Gastroesophageal sphincter (tissue), 4 donors: ENCODE results near the gene EVL. TPM values are rescaled to one million over a fixed set of nuclear protein-coding genes. Genes with fewer than 3 reads are reported as not detected.

Experiments
- ATAC-seq: fragments of 150-250 bp; one replicate; pipeline ENCODE4 v1.9.1; 2016; ENCODE audit warnings: mild to moderate bottlenecking, moderate library complexity
- H3K27ac ChIP-seq, 4 donors: fragments of 200-600 bp; sonication (generic) in 3 of 4; 1 replicate in 3 of 4; 2 replicates in 1 of 4; pipeline ENCODE4 v1.5.1; 2016 to 2019
- H3K27me3 ChIP-seq: fragments of 200-600 bp; sonication (generic); one replicate; pipeline ENCODE4 v1.5.1; 2019
- H3K36me3 ChIP-seq, 2 donors: fragments of 200-600 bp; sonication (generic); one replicate each; pipeline ENCODE4 v1.5.1; 2019; ENCODE audit warnings: control low read depth in 1 of 2
- H3K4me1 ChIP-seq, 3 donors: fragments of 200-600 bp; sonication (generic); 1 replicate in 2 of 3; 2 replicates in 1 of 3; pipeline ENCODE4 v1.5.1; 2016 to 2019; ENCODE audit warnings: control low read depth in 2 of 3
- H3K4me3 ChIP-seq, 2 donors: fragments of 200-600 bp; sonication (generic); one replicate each; pipeline ENCODE4 v1.5.1; 2019; ENCODE audit warnings: mild to moderate bottlenecking in 1 of 2, moderate library complexity in 1 of 2
- H3K9me3 ChIP-seq, 3 donors: fragments of 200-600 bp; sonication (generic); one replicate each; pipeline ENCODE4 v1.5.1; 2017 to 2019; ENCODE audit warnings: control low read depth in 2 of 3
- CTCF ChIP-seq, 4 experiments: fragments of 200-600 bp in 2 of 4; fragments of 450-650 bp in 2 of 4; sonication (generic) in 1 of 4; IDR thresholded peaks; one replicate each; pipeline ENCODE4 v1.5.1; 2017 to 2019; ENCODE audit warnings: antibody characterized with exemption in 4 of 4, mild to moderate bottlenecking in 2 of 4, moderate library complexity in 2 of 4
- EP300 ChIP-seq: sonication (generic); formaldehyde crosslinking; IDR thresholded peaks from one replicate; pipeline ENCODE4 v1.6.1; 2017; ENCODE audit warnings: antibody characterized with exemption, mild to moderate bottlenecking
- POLR2A ChIP-seq, 2 donors: fragments of 450-650 bp; IDR thresholded peaks; one replicate each; pipeline ENCODE4 v1.6.1; 2017; ENCODE audit warnings: antibody characterized with exemption in 2 of 2, mild to moderate bottlenecking in 2 of 2, moderate library complexity in 1 of 2
- POLR2AphosphoS5 ChIP-seq: sonication (generic); formaldehyde crosslinking; IDR thresholded peaks from one replicate; pipeline ENCODE4 v1.6.1; 2017; ENCODE audit warnings: antibody characterized with exemption
- whole genome bisulfite sequencing, 2 donors: methylation state at CpG; one replicate each; pipeline ENCODE4 v1.1.5; 2018; ENCODE audit warnings: low coverage in 1 of 2; 5-methylcytosine and 5-hydroxymethylcytosine counted together
- total RNA-seq, 4 donors: library from RNA; depleted of rRNA; stranded (reverse); fragments of >200 nt; gene quantifications; one replicate each; pipeline ENCODE4 v1.1.0, GENCODE V29; 2016

EVL gene
- total RNA-seq, 4 donors from 2014 or later = 36.1 to 42.6 (median 38.5) TPM

GRCh38 chr14:100052819-100053218 lies 12.4 kb upstream of the EVL start:
- peaks cover 0 to 17% (median 0%) of the 10 kb centered on the region in 3 donors for H3K4me1 ChIP-seq
- TF ChIP-seq POLR2A (IDR thresholded peaks at IDR 0.05) (no peak), EP300 (no peak), POLR2AphosphoS5 (no peak), CTCF (IDR thresholded peaks at IDR 0.05) (no peak)

GRCh38 chr14:100054316-100055075 lies 10.7 kb upstream of the EVL start:
- WGBS, 2 donors = 88 to 89% methylated on average over 3 to 9 of the region's 13 CpGs
- H3K36me3 ChIP-seq = no peaks in the 10 kb centered on the region
- peaks cover 0 to 11% (median 0%) of the 10 kb centered on the region in 3 donors for H3K4me1 ChIP-seq
- ATAC-seq = no peak
- no peaks in the 10 kb centered on the region for H3K27me3 ChIP-seq
- no peak overlapping the region for H3K4me3 ChIP-seq
- no peaks in the 10 kb centered on the region for H3K9me3 ChIP-seq
- no peak for TF ChIP-seq EP300
- TF ChIP-seq POLR2A (IDR thresholded peaks at IDR 0.05) = no peak
- TF ChIP-seq CTCF (IDR thresholded peaks at IDR 0.05) = no peak
- TF ChIP-seq POLR2AphosphoS5 = no peak
- no peak overlapping the region for H3K27ac ChIP-seq

More at GRCh38 chr14:100052819-100053218, 12.4 kb upstream of the EVL start:
- H3K36me3 ChIP-seq = no peaks in the 10 kb centered on the region
- WGBS, 2 donors = 30 to 79% methylated on average over 2 of the region's 2 CpGs
- no peak overlapping the region for H3K4me3 ChIP-seq
- H3K9me3 ChIP-seq = no peaks in the 10 kb centered on the region
- no peaks in the 10 kb centered on the region for H3K27me3 ChIP-seq
- no peak overlapping the region for H3K27ac ChIP-seq
- ATAC-seq = no peak

- Histone ChIP-seq H3K27ac (no peak overlapping the region), H3K36me3 (no peaks in the 10 kb centered on the region), H3K4me1 (peaks cover 0 to 9% (median 0%) of the 10 kb centered on the region in 3 donors), H3K9me3 (no peaks in the 10 kb centered on the region), H3K27me3 (no peaks in the 10 kb centered on the region), H3K4me3 (no peak overlapping the region)
- 57 to 77% methylated on average over 3 of the region's 3 CpGs for WGBS, 2 donors
- TF ChIP-seq CTCF (IDR thresholded peaks at IDR 0.05) = no peak
- TF ChIP-seq EP300 = no peak
- TF ChIP-seq POLR2AphosphoS5 = no peak
- no peak for TF ChIP-seq POLR2A (IDR thresholded peaks at IDR 0.05)
- no peak for ATAC-seq
Observed at GRCh38 chr14:100056431-100056830, 8.8 kb upstream of the EVL start.

- ATAC-seq = no peak
- H3K4me1 ChIP-seq = peaks cover 0 to 9% (median 0%) of the 10 kb centered on the region in 3 donors
- H3K4me3 ChIP-seq = no peak overlapping the region
- H3K27me3 ChIP-seq = no peaks in the 10 kb centered on the region
- no peaks in the 10 kb centered on the region for H3K36me3 ChIP-seq
- H3K9me3 ChIP-seq = no peaks in the 10 kb centered on the region
- TF ChIP-seq CTCF (IDR thresholded peaks at IDR 0.05) (peak in 1 of 4 experiments; percentile 38), EP300 (no peak), POLR2A (IDR thresholded peaks at IDR 0.05) (no peak)
- H3K27ac ChIP-seq = peak overlapping the region in 1 of 4 donors; percentile 39
- 67 to 73% methylated on average over 4 of the region's 4 CpGs for WGBS, 2 donors
Observed at GRCh38 chr14:100056964-100057795, 8.0 kb upstream of the EVL start.
